KG1 (cell line): ENCODE results near the gene TACC2.

Source experiments
- DNase-seq: peaks from one replicate; lab custom pipeline; 2025; lab: John Stamatoyannopoulos, UW

TACC2 gene

DNA sequence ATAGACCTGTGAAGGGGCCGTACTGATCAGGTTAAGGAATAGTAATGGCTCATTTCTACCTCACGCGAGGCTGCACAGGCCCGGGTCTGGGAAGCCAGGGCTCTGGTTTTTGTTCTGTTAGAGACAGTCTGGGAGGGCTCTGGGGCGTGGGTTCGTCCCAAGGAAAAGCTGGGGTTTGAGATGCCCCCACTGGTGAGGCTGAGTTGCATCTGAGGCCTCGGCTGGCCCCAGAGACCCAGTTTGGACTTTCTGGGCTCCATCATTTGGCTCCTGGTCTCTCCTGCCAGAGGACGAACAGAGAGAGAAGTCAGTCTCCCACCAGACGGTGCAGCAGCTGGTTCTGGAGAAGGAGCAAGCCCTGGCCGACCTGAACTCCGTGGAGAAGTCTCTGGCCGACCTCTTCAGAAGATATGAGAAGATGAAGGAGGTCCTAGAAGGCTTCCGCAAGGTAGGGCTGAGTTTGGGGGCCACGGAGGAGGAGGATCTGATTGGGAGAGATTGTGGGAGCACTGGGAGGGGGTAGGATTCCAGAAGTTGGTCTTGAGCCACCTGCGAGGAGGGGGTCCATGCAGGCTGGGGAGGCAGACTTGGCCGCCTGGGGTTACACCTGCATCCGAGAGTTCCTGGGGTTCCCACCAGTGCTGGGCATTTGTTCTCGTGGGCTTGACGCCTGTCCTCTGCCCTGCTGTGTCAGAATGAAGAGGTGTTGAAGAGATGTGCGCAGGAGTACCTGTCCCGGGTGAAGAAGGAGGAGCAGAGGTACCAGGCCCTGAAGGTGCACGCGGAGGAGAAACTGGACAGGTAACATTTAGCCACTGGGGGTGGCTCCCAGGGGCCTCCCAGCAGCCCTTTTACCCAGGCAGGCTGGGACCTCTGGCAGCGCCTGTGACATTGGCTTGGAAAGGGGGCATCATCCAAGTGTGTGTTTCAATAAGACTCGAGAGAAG lies 259.7 kb downstream of the TACC2 start:
- no peak for DNase-seq

DNA sequence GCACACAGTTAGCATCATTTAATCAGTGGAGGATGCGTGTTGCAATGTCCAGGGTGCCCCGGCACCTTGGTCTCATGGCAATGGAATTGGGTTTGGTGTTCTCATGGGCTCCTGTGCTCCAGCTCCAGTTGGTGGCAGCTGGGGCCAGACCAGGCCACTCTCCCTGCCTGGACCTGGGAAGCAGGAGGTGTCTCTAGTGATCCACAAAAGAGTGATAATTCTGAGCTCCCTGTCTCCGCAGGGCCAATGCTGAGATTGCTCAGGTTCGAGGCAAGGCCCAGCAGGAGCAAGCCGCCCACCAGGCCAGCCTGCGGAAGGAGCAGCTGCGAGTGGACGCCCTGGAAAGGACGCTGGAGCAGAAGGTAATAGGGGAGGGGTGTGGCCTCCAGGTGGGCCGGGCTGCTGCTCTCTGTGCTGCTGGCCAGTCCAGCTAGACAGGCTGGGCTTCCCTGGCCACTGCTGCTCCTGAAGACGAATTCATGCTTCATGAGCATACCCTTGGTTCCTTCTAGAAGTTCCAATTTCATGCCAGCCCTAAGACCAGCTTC lies 260.4 kb downstream of the TACC2 start:
- DNase-seq: no peak

DNA sequence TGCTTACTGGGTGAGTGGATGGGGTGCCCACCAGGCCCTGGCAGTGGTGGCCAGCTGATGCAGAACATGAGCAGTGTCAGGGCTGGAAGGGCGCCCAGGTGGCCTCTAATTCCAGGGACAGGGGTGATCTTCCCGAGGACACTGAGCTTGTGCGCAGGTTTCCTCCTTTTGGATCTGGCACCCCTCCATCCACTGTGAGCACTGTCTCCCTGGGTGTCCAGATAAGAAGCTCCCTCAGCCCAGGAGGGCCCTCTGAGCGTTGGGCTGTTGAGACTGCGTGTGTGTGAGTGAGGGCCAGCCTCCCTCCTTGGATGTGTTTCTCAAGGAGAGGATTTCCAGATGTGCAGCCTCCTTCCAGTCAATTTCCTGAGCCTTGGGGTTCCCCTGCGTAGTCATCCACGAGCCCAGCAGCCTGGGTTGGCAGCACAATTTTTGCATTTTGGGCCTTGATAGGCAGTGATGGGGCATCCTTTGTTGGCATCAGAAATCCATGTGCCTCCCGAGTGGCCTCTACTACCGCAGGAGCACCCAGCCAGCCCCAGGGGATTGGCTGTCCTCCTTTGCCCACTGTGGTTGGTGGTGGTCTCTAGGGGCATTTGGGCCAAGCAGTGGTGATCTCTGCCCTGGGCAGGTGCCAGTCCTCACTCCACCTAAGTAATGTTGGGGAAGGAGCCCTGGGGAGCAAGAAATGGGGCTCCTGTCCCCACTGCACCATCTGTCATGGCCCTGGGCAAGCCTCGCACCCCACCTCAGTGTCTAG lies 261.2 kb downstream of the TACC2 start:
- no peak for DNase-seq

DNA sequence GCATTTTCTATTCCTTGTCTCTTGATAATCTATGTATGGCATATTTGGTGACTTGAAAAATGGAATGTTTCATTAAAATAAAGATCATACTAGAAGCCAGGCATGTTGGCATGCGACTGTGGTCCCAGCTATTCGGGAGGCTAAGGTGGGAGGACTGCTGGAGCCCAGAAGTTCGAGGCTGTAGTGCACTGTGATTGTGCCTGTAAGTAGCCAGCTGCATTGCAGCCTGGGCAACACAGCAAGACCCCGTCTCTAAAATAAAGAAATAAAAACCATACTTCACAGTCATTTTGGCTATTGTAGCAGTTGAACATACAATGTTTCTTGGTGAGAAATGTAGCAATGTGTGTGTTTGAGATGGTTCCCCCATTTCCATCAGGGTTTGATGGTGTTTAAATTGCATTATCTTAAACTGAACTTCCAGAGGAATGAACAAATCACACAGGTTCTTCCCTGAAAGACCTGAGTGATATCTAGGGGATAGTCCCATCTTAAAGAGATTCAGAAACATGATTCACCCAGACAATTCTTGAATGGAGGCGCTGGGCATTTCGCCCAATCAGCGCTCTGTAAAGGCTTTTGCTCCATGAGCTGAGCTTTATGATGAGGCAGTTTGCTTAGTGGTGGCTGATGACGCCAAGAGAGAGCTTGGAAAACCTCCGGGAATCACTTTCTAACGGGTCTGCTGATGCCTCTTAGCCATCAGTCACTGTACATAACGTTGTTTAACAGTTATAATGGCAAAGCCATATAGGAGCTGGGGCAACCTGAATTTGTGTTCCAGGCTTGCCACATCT lies 262.7 kb downstream of the TACC2 start:
- no peak for DNase-seq

DNA sequence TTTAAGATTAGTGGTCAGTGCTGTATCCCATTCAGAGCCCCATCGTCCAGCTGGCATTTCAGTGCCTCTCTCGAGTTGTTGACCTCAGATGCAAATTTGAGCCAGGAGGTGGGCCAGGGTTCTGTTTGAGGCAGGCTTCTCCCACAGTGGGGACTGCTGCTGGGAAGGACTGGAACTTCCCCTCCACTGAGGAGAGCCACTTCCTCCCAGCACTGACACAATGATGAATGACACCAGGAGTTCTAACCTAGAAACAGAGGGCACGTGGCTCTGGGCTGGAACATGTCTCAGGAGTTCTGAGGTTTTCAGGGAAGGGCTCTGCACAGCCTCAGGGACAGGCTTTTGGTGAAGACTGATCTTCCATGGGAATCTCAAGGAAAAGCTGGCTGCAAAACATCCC lies 263.8 kb downstream of the TACC2 start:
- DNase-seq: no peak

DNA sequence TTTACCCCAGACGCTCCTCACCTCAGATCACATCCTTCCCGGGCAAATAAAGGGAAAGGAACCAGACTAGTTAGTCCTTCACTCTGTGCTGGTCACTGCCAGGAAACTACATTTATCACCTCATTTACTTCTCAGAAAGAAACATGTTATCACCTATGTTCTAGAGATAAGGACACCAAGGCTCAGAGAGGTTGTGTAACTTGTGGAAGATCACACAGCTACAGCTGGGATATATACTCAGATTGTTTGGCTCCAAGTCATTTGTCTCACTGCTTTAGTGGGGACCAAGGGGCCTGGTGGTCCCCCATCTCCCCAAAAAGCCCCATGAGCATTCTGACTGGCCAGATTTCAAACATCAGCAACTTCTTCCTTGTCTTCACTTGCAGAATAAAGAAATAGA lies 264.6 kb downstream of the TACC2 start:
- no peak for DNase-seq

DNA sequence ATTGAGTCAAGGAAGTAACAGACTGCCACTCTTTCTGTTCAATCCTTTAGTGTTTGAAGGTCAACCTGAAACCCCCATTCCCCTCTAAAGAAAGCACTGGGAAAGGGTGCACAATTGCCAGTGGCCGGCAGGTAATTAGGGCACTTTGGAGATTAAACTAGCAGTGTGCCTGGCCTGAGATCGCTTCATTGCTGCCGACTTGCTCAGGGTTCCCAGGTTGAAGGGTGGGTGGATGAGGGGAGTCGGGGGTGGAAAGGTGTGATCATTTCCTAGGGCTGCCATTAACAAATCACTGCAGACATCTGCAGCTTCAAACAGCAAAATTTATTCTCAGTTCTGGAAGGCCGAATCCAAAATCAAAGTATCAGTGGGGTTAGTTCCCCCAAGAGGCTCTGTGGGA lies 265.9 kb downstream of the TACC2 start:
- no peak for DNase-seq

DNA sequence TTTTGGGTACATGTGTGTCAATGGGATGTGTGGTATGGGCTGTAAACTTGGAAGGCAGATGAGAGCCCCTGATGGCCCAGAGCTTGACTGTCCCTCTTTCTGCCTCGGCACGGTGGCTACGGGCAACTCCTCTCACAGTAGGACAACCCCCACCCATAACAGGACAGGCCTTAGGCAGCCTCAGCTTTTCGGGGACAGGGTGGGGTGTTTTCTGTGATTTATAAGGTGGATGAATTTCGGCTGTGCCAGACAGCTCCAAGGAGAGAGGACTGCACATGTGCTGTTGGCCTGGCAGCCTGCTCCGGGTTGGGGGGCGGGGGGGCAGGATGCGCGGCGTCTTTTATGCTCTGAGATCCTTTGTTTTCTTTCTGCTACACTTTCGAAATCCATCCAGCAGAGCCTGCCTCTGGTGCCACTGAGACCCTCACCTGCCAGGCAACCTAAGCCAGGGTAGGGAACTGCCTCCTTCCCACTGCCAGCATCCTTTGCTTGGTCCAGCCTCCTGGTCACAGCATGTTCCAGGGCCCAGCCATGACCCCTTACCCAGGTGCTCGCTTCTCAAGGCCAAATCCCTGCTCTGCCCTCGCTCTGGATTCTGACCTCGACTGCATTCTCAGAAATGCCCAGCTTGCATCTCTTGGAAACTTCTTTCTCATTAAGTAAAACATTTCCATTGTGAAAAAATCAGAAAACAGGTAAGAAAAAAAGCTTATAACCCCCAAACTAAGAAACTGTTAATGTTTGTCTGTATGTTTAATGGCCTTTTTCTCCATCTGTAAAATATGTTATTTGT lies 266.7 kb downstream of the TACC2 start:
- no peak for DNase-seq

DNA sequence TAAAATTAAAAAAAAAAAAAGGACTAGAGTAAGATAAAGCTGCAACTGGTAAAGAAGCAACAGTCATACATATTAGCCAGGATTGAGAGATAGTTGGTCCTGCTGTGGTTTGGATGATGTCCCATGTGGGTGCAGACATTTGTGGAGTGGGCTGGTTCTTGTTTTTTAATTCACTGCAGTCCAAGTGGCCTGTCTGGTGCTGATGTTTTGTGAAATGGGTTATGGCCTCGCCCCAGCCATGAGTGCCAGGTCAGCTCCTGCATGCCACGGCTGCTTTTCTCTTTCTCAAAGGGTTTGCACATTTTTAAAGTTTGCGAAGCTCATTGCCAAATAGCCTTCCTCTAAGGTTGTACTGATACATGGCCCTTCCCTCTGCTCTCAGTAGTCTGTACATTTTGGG lies 268.1 kb downstream of the TACC2 start:
- DNase-seq: no peak

DNA sequence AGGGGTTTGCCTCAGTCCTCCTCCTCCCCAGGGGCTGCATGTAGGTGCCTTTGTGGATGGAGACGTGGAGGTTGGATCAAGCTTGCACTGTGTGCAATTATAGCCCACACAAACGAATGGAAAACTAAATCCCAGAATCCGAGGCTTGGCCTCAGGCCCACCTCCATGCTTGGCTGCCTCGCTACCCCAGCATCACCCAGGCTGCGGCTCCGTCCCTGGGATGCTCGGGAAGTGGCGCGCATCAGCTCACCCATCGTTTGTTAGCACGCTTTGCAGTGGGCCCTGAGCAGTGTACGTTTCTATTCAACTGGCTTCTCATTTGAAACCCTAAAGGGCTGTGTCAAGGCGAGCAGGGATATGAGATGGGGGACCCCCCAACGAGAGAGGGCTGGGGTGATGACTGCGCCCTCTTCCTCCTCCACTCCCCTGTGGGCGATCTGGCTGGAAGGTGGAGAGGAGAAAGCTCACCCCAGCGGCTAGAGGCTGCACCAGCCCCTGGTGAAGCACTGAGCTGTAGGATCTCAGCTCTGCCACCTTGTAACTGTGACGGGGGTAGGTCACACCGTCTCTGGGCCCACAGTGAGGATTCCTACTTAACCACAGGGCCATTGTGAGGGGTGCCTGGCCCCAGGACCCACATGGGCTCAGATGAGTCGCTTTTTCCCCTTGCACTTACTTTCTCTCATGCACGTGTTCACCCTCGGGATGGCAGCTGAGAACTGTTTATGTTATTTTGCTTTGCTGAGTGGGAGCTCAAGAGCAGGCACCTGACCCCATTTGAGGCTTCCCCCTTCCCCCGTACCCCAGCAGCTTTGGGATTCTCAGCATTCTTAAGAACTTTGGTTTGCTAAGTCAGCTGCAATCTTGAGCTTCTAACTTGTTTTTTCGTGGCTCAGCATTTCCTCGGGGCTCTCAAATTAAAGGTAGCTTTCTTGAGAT lies 269.4 kb downstream of the TACC2 start:
- no peak for DNase-seq

DNA sequence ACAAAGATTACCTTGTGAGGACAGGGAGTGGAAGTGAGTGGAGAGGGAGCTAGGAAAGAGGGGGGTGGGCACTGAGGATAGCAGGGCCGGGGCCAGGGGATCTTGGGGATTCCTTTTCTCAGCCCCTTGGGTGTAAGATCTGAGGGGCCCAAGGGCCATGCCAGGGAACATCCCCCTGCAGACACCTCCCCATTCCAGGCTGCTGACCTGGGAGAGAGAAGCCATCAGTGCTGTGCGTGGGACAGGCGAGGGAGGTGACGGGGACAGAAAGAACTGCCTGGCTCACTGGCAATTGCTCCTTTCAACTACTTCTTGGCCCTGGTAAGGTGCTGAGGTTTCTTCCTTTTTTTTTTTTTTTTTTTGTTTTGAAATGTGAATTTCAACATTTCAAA lies 270.1 kb downstream of the TACC2 start:
- DNase-seq: no peak

DNA sequence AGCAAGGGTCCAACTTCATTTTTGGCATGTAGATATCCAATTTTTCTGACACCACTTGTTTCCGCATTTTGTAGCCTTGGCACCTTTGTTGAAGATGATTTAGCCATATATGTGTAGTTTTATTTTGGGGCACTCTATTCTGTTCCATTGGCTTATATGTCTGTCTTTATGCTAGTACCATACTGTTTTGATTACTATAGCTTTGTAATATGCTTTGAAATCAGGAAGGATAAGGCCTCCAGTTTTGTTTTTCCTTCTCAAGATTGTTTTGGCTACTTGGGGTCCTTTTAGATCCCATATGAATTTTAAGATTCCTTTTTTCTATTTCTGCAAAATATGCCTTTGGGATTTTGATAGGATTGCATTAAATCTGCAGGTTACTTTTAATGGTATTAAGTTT lies 272.6 kb downstream of the TACC2 start:
- DNase-seq: no peak

DNA sequence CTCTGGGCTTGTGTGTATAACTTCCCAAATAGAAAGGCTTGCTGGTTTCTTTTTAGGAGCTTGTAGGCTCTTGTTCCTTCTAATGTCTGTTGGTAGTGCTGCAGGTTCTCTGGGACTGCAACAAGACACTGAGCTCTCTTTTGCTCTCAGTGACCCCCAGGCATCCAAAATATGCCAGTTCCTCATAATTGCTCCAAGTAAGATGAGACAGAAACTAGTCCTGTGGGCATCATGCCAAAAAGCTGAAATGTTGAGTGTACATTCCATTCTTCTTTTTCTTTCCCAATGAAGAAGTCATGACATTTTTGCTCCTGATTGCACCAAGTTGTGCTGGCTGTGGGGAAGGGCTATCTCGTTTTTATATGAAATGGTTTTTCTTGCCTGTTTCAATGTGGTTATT lies 275.0 kb downstream of the TACC2 start:
- no peak for DNase-seq

DNA sequence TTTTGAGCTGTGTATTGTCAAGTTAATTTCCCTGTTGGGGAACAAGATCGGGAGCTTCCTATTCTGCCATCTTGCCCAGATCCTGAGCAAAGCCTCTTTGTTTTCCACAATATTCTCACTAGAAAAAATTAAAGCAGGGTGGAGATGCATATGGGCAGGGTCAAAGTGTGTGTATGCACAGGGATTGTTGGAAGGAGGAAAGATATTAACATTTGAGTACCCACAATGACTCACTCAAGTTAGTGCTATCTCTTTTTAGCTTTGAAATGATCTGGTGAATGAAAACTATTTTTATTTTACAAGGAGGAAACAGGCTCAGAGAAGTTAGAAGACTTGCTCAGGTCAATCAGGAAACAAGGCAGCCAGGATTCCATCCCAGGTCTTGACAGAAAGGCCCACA lies 275.5 kb downstream of the TACC2 start:
- DNase-seq: no peak

DNA sequence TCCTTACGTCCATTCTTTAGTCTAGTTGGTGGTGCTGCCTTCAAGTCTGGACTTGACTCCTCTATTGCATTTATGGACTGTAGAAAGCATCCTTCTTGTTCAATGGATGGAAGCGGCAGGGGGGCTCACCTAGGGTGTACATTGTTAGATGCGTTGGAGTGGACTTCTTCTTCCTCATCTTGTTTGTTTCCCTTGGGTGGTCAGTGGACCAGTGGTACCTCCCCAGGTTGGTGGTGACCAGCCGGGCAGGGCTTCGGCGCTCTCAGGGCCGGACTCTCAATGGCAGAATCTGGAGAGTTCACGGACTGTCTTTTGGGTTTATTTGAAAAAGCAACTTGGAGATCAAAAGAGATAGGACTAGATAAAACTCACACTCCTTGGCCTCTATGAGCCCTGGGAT lies 276.0 kb downstream of the TACC2 start:
- DNase-seq: no peak

DNA sequence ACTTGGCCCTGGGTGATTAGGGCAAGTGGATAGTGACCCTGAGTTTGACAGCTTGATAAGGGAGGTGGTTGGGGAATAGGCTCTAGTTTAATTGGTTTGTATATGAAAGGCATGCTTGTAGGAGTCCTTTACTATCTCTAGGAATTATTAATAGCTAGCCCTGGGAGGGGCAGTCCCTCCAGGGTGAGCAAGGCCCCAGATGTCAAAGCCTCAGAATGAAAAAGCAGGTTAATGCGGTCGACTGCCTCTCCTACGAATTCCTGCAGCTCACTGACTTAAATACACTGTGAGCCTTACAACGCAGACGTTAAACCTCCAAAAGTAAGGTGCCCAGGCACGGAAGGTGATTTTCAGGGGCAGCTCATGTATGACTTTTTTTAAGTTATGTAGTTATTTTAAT lies 276.9 kb downstream of the TACC2 start:
- no peak for DNase-seq

DNA sequence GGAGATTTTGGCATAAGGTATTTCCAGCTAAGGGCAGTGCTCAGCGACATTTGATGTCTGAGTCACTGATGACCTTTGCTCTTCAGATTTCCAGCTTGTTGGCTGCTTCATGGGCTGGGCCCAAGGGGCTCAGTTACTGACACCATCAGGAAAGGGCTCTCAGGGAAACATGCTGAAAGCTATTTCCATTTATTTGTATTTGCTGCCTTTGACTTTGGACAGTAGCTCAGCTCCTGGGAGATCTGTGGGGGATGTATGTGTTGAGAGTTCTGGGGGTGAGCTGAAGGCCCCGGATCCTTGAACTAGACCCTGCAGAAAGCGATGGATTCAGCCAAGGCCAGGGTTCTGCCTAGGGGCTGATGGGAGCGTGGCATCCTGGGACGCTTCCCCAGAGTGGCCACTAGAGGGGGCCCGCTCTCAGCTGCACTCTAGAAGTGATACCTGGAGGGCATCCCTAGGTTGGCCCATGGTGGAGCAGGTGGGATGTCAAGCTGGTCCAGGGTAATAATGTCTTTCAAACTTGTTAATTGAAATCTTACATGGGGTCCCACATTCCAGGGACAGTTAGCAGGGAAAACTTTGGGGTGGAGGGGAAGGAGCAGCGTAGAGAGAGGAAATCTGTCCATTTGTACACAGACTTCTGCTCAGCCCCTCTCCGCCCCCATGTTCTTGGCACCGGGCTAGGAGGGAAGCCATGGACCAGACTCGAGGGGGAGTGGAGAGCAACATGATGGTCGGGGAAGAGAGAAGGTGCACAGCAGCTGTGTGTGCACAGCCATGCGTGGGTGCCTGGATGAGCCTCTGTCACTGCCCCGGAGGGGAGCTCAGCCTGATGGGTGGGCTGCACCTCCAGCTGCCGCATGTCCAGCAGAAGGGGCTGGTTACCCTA lies 279.1 kb downstream of the TACC2 start:
- peak; percentile 1 for DNase-seq

DNA sequence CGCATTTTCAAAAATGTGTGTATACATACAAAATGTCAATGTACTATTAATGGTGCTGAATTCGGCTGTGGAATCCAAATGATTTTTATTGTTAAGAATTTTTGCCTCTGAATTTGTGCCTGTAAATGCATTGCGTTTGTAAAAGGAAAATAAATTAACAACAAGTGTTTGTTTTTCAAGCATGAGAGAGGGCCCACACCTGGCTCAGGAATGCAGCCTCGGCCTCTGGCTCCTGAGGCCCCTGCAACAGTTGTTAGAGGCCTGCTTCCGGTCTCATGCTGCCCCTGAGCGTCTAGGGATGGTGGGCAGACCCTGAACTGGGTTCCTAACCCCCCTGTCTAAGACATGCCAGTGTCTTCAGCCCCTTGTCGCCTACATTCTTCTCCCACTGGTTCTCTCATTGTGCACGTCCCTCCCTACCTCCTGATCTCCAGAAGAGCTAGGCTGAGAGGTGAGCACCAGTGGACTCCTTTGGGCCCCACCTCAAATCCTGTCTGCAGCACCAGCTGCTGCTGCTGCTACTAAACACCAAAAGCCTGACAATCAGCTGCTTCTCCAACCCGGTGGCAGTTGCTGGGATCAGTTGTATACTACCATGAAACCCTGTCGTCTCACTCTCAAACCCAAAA lies 280.2 kb downstream of the TACC2 start:
- no peak for DNase-seq

DNA sequence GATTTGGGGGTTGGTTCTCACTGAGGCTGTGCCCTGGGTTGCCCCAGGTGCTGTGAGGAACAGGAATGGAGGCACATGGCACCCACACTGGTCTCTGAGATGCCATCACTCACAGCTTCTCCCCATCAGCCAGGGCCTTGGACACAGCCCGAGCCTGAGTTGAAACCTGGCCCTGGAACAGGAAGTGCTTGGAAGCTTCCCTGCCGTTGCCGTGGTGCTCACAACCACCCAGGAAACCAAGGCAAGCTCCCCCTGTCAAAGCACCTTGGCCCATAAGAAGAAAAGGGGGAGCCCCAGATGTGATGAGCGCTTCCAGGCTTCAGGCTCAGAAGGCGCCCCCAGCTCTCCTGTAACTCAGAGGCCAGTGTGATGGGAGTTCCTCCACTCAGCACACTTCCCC lies 282.1 kb downstream of the TACC2 start, which contains the start of gene BTBD16:
BTBD16 (plus strand) TSS at position 221 of the 400 bp plus-strand sequence. CDS start 3,786 bp downstream, outside the sequence.
- no peak for DNase-seq
